GM18502 (cell line): ENCODE results near the gene SIGLEC5.

Experiments used
- ATAC-seq: cut with Tn5 transposase; IDR thresholded peaks from one replicate; pipeline ENCODE4 v1.9.1; 2021; ENCODE audit warnings: mild to moderate bottlenecking; ENCODE audit not compliant: unreplicated experiment, poor library complexity

Gene SIGLEC5

DNA sequence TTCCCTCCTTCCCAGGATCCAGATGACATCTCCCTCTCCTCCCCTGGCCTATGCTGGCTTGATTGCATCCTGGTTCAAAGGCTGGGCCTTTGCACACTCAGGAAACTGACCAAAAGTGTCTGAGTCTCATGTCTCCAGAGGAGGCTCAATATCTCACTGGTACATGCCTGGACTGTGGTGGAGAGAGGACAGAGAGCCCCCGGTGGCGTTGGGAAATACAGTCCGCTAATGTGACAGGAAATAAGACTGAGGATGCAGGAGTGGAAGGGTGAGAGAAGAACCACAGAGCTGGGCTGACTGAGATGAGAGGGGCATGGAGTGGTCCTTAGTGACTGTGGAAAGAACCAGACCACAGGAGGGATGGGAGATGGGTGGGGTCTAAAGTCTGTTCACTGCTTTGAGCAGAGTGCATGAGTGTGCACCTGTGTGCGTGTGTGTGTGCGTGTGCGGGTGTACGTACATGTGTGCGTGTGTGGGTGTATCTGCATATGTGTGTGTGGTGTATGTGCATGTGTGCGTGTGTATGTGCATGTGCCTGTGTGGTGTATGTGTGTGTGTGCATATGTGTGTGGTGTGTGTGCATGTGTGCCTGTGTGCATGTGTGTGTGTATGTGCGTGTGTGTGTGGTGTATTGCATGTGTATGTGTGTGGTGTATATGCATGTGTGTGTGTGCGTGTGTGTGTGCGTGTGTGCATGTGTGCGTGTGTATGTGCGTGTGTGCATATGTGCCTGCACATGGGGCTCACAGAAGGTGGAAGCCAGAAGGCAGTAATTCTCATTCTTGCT lies 1.9 kb downstream of the SIGLEC5 start:
- no peak for ATAC-seq

DNA sequence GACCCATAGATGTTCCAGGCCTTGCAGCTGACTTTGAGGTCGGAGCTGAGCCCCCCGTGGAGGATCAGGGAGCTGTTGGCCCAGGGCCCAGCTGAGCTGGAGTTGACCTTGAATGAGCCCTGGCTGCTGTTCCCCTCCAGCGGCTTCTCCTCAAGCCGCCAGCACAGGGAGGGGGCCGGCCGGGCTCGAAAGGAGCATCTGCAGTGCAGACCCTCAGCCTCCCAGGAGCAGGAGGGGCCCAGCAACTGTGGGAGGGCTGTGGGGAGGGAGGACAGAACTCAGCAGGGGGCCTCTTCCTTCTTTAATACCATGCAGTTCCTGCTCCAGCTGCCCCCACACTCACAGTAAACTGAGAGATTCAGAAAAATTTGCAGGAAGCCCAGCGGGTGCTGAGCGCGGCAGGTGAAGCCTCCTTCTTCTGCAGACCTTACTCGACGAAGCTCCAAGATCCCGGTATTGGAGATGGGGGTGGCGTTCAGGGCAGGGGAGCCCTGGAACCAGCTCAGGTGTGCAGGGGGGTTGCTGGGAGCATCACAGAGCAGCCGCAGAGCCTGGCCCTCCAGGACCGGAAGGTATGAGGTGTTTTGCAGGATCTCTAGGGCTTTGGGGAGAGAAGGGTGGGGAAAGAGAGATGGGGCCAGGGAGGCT lies 2.6 kb downstream of the SIGLEC5 start:
- ATAC-seq, result no peak

DNA sequence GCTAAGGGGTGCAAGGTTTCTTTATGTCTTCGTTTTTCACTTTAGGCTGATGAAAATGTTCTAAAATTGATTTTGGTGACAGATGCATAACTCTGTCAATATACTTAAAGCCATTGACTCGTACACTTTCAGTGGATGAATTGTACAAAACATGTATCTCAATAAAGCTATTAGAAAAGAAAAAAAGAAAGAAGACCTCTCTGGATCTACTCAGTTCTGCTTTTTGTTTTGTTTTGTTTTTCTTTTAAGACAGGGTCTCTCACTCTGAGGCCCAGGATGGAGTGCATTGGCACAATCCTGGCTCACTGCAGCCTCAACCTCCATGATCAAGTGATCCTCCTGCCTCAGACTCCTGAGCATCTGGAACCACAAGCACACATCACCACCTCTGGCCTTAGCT lies 3.5 kb downstream of the SIGLEC5 start:
- ATAC-seq, result no peak

DNA sequence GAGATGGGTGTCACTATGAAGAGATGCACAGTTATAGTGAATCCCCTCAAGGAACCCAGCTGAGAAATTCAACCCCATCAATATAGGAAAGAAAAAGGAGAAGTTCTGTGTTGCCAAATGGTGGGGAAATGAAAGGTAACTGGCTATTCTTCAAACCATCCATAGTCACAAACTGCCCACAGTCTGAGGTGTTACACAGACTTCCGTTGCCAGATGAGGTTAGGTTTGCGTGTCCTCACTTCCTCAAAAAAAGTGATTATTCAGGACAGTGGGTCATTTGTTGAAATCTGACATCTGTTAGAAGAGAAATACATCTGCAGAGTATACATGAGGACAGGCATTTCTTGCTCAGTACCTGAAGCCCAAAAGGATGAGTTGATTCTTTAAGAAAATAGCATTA lies 9.0 kb downstream of the SIGLEC5 start:
- ATAC-seq, result no peak

DNA sequence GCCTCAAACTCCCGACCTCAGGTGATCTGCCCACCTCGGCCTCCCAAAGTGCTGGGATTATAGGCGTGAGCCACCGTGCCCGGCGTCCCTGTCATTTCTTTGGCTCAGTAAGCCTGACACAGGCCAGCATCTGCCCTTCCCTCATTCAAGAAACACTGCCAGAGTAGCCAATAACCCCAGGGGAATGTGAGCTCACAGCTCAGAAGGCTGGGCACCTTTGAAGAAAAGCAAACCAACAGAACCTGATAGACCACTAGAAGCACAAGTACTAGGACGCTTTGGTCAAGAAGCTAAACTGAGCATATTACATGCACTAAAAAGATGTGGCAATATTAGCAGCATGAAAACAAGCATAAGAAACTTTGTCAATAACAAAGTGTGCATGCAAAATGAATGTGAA lies 14.2 kb downstream of the SIGLEC5 start:
- no peak for ATAC-seq

DNA sequence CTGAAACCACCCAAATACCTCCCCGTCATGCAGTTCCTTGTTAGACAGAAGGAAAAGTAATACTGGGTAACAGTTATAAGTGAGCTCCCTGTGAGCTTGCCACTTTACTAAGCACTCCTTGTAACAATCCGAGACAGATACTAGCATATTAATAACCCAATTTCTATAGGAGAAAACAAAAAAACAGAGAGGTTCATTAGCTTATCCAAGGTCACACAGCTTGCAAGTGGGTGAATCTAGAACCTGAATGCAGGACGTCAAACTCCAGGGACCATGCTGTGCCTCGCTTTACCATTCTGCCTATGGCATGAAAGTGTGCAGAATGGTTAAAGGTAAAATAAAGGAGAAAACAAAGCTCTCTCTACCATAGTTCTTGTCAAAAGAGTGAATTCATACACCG lies 15.4 kb downstream of the SIGLEC5 start:
- ATAC-seq, result no peak

DNA sequence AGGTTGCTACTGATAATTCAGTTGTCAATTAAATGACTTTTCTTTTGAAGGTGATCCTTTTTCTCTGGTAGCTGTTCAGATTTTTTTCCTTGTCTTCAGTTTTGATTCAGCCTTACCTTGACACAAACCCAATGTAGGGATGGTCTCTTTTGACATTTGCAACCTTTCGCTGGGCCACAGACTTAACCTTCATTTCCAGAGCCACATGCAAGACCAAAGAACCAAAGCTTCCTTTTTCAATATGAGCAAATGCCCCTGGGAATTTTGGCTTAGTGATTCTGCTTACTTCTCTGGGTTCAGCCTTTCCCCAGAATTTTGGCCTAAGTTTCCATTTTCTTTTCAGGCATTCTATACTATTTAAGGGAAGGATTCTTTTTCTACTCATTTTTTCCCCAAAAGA lies 19.6 kb downstream of the SIGLEC5 start:
- ATAC-seq, result no peak

DNA sequence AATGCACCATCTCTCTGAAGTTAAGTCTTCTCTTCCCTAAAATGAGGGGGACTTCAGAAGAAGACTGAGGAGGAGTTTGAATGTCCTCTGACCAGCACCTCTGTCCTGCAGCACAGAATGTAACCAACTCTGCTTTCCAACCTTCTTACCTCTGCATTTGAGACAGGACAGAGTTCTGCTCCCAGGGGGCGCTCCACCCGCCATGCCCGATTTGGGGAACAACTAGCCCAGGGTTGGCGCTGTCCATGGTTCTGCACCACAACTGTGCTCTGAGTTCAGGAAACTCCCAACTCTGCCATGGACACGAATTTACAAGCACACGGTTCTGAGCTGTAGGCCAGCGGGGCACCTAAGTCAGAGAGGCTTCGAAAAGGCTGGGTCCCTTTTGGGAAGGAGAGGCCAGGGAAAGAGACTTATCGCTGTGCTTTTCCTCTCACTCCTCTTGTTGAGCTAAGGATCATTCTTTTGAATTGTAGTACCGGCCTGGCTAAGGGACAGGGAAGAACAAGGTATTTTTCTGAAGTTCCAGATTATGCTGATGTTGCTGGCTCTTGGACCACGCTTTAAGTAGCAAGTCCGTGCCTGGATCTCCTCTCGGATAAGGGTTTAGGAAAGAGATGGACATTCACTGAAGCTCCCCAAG lies 22.2 kb downstream of the SIGLEC5 start:
- ATAC-seq, result no peak

DNA sequence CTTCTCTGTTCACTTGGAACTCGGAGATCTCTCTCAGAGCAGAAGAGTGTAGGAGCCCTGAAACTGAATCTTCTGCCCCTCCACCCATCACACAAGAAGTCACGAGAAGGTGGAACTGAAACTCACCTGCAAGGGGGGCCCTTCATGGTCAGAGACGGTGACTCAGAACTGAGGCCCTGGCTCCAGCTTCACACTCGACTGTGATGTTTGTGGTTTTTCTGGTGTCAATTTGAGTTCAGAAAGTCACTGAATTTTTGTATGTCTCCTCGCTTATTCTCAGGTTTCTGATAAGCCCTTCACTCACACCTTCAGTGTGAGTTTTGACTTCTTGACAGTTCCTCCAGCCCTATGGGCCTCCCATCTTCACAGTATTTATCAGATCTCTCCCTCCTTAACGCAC lies 23.1 kb downstream of the SIGLEC5 start:
- ATAC-seq, result peak; percentile 96

DNA sequence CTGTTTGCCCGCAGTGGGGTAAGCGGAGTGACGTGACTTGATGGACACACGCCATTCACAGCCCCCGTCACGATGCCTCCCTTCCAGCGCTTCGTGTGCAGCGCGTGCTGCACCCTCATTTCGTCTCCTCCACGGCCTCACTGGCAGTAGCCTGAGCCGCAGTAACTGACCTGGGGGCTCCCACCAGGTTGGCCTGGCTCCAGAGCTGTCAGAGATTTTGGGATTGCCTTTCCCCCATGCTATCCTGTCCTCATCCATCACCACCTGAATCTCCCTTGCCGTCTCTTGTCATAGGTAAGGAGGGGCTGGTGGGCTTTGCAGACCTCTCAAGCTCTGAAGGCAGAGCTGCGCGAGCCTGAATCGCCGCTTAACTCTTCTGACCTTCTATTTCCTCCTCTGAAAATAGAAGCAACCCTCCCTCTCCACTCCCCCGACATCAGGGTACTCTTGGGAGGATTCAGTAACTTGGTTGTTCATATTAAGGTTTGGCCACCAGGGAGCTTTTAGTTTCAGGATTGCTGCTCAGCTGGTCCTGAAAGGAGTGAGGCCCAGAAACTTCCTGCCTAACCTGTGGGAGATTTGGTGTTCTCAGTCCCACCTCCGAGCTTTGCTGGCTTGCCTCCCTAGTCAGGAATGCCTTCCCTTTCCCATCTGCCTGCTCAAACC lies 27.9 kb downstream of the SIGLEC5 start:
- no peak for ATAC-seq

DNA sequence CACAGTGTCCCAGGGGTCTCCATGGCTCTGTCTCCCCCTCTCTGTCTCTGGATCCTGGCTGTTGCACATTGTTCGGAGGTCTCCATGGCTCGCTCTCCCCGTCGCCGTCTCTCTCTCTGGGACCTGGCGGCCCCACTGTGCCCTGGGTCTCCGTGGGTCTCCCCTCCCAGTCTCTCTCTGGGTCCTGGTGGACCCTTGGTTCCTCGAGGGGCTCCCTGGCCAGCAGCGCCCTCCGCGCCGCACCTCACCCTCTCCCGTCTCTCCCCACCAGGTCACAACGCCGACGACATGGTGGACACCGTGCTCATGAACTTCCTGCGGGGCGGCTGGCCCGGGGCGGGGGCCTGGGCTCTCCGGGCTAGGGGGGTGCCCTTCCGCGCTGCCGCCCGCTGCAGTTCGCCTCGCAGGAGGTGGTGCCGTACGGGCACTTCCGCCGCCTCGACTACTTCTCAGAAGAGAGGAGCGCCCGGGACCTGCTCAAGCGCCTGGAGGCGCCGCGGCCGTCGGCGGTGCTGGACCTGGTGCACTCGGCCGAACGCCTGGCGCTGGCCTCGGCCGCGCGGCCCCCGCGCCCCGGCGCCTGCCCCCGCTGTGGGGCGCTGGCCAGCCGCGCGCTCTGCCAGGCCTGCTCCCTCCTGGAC lies 29.1 kb downstream of the SIGLEC5 start:
- ATAC-seq, result no peak

DNA sequence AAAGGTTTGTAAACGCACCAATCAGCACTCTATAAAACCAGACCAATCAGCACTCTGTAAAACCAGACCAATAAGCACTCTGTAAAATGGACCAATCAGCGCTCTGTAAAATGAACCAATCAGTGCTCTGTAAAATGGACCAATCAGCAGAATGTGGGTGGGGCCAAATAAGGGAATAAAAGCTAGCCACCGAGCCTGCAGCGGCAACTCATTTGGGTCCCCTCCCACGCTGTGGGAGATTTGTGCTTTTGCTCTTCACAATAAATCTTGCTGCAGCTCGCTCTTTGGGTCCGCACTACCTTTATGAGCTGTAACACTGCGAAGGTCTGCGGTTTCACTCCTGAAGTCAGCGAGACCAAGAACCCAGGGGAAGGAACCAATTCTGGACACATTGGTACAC lies 31.1 kb downstream of the SIGLEC5 start:
- ATAC-seq, result no peak

DNA sequence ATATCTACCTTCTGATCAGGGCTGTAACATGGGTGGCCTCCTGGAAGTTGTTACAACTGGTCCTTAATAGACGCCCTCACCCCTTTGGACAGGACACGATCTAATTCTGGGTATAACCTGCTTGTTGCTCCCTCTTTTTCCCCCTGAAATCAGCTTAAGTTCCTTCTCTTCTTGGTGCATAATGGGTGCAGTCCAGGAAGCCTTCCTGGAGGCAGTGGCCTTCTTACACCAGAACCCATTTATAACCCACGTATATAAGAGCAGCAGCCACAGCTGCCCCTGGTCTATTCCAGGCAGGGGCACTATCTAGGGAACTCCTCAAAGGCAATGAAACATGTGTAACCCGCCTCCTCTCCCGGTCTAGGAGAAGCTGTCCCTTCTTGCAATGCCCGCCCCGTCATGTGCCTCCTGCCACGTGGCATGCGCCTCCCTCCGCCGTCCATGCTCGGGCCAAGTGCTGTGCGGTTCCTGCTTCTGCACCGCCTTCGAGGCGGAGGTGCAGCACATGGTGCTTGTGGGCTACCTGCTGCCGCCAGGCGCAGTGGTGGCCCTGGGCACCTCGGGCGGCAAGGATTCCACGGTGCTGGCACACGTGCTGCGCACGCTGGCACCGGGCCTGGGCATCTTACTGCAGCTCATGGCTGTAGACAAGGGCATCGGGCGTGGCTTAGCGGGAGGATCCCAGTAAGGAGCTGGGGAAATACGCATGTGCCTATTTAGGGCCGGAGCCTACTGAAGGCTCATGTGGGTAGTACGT lies 31.9 kb downstream of the SIGLEC5 start:
- no peak for ATAC-seq

DNA sequence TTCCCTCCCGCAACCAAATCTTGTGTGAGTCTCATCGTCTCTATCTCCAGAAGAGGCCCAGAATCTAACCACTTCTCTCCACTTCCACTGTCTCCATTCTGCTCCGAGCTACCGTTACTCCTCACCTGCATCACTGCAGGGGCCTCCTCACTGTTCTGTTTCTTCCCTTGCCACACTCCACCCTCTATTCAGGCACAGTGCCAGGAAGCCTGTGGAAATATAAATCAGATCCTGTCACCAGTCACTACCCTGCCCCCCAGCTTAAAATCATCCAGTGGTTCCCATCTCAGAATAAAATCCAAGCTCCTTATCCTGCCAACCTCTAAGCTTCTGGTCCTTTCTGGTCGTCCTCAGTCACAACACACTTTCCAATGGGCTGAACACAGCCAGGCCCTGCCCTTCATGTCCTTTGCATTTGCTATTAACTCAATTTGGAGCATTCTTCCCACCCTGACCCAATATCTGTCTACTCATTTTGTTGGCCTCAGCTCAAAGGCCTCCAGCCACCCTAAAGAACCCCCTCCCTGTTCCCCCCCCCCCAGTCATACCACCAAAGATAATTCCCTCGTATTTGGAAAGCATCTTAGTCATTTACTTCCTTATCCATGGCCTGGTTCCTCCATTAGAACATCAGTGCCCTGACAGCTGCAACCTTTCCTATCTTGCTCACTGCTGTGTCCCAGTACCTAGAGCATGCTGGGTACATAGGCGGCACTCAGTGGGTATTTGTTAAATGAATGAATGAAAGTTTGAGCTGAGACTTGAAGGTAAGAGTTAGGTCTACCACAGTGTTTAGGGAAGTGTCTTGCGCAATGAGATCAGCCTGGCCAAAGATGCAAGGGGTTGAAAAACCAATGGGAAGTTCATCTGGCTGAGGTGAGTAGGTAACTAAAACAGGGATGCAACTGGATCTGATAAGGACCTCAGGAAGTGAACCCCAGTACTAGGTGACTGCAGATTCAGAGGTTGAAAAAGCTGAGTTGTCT lies 34.7 kb downstream of the SIGLEC5 start:
- no peak for ATAC-seq

DNA sequence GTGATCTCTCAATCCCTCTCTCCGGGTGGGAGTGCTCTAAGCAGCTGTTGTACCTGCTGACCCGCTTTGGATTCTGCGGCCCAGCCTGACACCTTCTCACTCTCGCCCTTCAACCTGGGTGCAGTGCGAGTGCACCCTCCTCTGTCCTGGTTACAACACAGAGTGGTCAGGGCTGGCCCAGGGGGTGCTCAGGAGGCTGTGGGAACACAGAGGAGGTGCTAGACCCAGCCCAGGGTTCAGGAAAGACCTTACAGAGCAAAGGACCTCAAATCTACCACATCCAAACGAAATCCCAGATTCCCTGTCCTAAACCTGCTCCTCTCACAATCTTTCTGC lies 35.5 kb downstream of the SIGLEC5 start:
- ATAC-seq, result no peak

DNA sequence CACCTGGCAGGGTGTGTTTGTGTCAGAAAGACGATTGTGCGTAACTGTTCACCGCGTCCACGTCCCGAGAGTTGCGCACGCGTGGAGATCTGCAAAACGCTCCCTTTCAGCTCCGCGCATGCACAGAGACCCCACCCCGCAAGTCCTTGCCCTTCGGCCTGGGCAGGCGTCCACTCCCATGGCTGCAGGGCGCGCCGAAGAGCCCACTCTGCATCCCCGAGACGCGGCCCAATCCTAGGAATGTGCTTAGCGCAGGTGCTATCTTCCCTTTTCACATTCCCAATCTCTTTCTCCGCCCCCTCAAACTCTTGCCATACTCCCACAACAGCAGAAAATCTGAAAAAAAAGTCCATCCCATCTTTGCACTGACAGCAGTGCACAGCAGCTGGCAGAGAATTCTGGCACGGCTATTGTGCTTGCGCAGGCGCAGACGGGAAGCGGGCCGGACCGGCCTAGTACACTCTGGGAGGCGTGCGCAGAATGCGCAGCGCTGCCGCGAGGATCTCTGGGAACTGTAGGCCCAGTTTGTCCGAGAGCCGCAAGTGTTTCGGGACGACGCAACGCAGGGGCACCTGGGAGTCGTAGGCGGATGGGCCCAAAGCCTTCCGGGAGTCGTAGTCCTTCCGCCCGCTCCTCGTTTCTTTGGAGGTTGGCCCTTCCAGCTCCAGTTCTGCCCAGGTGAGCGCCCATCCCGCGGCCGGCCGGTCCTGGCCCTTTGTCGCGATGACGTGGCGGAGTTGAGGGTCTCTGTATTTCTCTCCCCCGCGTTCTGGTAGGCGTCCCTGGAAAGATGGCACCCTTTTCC lies 36.0 kb downstream of the SIGLEC5 start:
- ATAC-seq, result peak; percentile 96

DNA sequence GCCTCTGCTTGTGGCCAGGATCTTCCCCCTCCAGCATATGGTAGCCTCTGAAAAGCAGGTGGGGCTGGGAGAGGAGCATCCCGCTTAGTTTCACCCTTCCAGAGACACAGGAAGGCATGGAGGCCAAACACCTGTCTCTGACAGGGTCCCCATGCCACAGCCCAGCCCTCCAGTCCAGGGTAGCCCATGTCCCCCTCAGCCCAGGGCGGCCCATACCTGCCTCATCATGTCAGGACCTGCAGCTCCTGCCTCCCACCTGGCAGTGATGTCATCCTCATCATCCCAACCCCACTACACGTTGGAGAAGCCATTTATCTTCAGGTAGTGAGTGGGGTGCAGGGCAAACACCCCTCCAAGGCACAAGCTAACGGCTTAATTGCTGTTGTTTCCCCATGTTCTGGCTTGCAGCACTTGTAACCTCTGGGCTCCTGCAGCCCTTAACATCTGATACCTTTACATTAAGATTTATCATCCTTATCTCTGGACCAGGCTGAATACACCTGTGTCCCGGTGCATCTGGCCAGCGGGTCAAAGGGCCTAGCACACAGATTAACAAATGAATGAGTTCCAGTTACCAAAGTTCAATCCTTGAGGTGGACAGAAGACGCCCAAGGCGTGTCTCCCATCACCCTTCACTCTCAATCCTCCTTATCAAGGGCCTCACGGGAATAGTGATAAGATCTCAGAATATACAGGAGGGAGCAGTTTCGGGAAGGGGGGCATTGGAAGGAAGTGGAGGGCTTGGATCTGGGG lies 36.9 kb downstream of the SIGLEC5 start:
- no peak for ATAC-seq
